Stimulated activated CD4-positive, alpha-beta T cell treated with anti-CD3 and anti-CD28 coated beads, Interleukin-15, amount 100 ng/mL, for 1 hour (primary cell): ENCODE results near the gene NUDT1.
"Not testable (repeated sequence)": the region's sequence is repeated elsewhere in the genome, so short reads cannot be mapped to it uniquely, and the experiment has no call there.

Source experiments
- DNase-seq, 2 donors: peaks; one replicate each; pipeline ENCODE4 v3.0.0-alpha.2; 2020; ENCODE audit warnings: low read depth in 1 of 2, low spot score in 1 of 2

The NUDT1 gene

DNA sequence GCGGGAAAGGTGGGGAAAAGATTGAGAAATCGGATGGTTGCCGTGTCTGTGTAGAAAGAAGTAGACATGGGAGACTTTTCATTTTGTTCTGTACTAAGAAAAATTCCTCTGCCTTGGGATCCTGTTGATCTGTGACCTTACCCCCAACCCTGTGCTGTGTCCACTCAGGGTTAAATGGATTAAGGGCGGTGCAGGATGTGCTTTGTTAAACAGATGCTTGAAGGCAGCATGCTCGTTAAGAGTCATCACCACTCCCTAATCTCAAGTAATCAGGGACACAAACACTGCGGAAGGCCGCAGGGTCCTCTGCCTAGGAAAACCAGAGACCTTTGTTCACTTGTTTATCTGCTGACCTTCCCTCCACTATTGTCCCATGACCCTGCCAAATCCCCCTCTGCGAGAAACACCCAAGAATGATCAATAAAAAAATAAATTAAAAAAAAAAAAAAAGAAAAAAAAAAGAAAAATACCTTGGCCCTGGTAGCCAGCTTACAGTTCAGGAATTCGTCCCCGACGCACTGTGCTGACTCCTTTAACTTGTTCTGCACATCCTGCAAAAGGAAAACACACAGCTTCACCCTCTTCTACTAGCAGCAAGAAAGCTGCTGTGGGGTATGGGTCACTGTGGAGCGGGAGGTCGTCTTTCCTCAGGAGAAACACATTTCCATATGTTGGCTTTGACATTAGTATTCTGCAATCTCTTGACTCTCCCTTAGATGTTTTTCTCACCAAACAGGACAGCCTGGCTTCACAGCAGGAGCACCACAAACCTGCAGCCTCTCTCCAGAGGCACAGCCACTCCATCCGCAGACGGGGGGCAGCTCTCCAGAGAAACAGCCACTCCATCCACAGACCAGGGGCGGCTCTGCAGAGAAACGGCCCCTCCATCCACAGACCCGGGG, 27.3 kb downstream of the NUDT1 start:
- DNase-seq = not testable (repeated sequence)

GRCh38 chr7:2269991-2270460, 28.0 kb downstream of the NUDT1 start:
- no peak for DNase-seq

DNA sequence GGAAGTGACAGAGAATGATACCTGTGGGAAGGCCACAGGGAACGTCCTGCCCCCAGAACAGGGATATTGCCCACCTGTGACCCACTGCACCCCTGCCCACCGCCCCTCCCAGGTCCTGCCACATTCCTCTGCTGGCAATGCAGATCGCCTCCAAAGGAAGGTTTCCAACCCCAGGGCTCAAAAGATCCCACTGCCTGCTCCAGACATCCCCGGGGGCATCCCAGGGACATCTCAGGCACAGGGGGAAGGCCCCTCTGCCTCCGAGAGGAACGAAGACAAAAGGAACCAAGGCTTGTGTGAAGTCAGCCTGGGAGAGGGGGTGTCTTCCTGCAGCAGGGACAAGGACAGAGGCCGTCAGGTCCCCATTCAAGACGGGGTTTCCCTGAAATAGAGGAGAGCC, 28.5 kb downstream of the NUDT1 start:
- no peak for DNase-seq

GRCh38 chr7:2271273-2272026, 29.4 kb downstream of the NUDT1 start:
- DNase-seq = no peak

DNA sequence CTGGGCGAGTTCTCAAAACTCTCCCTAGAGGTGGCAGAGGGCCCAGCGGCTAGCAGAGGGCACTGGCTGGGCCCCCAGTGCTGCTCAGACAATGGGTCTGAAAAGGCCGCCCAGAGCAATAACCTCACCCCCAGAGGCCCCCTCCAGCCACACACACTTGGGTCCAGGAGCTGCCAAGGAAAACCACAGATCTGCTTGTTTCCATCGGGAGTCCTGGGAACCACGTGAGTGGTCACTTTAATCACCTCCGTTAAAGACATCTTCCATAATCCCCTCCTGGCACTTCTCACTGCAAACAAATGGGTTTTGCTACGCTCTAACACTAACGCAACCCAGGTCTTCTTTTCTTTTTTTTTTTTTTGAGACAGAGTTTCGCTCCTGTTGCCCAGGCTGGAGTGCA, 30.0 kb downstream of the NUDT1 start:
- no peak for DNase-seq

- DNase-seq = no peak
Observed at GRCh38 chr7:2273866-2274265, 31.8 kb downstream of the NUDT1 start.

DNA sequence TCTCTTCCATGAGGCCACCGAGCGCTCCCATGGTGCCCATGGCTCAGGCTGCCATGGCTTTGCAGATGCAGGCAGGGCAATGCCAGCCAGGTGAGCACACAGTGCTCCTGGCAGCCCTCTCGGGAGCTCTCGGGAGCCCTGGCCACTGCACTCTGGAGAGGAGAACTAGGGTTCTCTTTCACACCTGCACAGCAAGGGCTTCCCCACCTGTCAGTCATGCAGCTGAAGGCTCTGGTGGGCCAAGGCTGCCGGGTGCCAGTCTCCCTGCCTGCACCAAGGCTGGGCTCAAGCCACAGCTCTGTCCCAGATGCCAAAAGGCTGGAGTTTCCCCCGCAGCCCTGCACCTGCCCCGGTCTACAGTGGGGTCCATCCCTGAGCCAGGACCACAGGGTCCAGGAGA, 32.6 kb downstream of the NUDT1 start:
- DNase-seq = no peak

GRCh38 chr7:2275101-2275500, 33.1 kb downstream of the NUDT1 start:
- DNase-seq = no peak

DNA sequence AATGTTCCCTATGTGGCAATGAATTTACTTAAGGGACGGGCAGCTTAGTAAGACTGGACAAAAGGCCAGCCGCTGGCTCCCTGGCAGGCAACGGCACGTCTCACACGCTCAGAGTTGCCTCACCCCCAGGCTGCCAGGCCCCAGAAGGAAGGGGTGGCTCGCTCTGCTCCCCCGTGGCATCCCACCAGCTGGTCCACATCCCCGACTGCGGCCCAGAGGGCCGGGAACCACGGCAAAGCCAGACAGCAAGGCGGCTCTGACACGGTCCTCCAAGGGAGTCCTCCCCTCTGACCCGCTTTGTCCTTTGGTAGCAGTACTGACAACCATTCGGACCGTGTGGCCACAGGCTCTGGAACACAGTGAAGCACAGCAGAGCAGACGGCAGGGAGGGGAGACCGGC, 34.1 kb downstream of the NUDT1 start:
- no peak for DNase-seq

- no peak for DNase-seq
Observed at GRCh38 chr7:2278026-2278425, 36.0 kb downstream of the NUDT1 start.

DNA sequence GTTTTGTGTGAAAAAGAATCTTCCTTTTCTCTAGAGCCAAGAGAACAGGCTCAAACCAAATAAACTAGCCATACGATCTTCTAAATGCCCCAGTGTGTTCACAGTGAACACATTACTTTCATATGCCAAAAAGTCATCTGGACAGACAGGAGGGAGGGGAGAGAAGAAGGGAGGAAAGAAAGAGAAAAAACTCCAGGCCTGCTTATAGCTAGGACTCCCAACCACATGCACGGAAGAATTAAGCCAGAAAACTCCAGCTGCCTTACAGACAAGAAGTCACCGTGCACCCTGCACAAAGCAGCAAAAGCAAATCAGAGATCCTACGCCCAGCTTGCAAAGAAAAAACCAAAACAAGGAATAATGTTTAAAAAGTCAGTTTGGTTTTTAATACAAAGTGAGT, 37.9 kb downstream of the NUDT1 start:
- DNase-seq = no peak

GRCh38 chr7:2280424-2280823, 38.4 kb downstream of the NUDT1 start:
- DNase-seq = no peak

- no peak for DNase-seq
Observed at GRCh38 chr7:2281541-2281940, 39.5 kb downstream of the NUDT1 start.

DNA sequence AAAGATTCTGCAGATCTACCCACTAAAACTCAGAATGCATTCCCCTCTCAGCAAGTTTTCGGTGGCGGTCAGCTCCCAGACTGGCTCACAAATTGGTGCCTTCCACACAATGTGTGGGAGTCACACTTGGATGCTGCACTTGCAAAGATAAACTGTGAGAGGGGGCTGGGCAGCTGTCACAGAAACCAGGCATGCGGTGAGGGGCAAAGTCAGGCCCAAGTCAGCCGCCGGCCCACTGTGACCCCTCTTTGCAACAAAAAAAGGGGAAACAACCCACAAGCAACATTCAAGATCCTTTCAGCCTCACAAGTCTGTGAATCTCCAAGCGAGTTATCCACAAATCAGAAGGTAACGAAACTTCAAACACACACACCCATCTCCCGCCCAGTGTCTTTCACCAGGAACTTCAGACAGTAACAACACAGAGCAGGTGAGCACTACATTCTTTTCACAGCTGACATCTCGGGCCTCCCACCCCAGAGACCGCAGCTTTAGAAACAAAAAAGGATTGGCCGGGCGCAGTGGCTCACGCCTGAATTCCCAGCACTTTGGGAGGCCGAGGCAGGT, 40.2 kb downstream of the NUDT1 start:
- DNase-seq = no peak

- DNase-seq = no peak
Observed at GRCh38 chr7:2283074-2283473, 41.0 kb downstream of the NUDT1 start.

DNA sequence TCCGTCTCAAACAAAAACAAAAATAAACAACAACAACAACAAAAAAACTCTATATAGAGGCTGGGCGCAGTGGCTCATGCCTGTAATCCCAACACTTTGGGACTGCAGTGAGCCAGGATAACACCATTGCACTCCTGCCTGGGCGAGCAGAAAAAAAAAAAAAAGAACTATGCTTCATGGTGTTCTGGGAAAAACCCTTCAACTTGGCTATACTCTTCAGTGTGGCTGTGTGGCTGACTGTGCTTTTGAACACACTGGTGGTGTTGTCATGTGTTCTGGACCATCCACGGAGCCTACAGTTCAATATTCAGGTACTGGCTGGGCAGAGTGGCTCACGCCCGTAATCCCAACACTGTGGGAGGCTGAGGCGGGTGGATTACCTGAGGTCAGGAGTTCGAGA, 45.7 kb downstream of the NUDT1 start:
- DNase-seq = no peak

- no peak for DNase-seq
Observed at GRCh38 chr7:2288503-2288902, 46.5 kb downstream of the NUDT1 start.

GRCh38 chr7:2289111-2289586, 47.1 kb downstream of the NUDT1 start:
- DNase-seq = no peak

DNA sequence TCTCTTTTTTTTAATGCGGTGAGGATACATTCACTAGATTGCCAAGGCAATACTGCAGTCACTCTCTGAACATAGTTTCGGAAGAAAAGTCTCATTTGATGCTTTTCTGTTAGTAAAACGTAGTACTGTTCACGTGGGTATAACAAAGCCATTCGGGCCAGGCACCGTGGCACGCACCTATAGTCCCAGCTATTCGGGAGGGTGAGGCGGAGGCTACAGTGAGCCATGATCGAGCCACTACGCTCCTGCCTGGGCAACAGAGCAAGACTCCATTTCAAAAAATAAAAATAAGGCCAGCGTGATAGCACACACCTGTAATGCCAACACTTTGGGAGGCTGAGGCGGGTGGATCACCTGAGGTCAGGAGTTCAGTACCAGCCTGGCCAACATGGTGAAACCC, 47.6 kb downstream of the NUDT1 start:
- no peak for DNase-seq

- no peak for DNase-seq
Observed at GRCh38 chr7:2290877-2291276, 48.9 kb downstream of the NUDT1 start.

- no peak for DNase-seq
Observed at GRCh38 chr7:2295936-2296620, 54.1 kb downstream of the NUDT1 start.
